AG09319 (cell line): Measurements from ENCODE around the gene ASH1L.

Source experiments
- DNase-seq: peaks from one replicate; pipeline ENCODE4 v3.0.0-alpha.2; 2010; ENCODE audit warnings: low read depth; ENCODE audit errors: extremely low read depth
- CTCF ChIP-seq: IDR thresholded peaks from 2 replicates; pipeline ENCODE4 v1.5.1; 2011; ENCODE audit warnings: low read depth, mild to moderate bottlenecking, inconsistent platforms, low read length, moderate library complexity

Gene ASH1L

DNA sequence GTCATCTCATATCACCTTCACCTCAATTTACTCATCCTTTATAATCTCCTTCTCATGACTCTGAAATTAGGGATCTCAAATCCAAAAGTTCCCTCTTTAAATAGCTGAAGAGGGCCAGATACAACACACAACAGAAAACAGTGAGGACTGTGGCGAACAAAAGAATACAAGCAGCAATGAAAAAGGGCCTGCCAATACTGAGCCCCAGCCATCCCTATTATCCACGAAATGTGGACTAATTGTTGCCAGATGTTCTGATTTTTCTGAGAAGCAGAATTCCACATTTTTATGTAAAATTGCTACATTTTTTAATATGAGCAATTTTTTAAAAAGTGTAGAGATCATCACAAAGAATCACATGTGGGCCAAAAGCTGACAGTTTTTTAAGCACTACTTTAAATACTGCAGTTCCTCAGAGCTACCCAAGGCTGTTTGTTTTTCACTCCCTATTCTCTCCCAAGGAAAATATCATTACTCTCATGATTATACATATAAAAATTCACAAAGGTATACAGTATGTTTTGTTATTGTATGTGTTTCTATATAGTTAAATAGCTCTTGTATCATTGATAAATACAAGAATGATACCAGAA is 90.0 kb downstream of the ASH1L start:
- DNase-seq: no peak
- no peak for TF ChIP-seq CTCF

- DNase-seq: no peak
- no peak for TF ChIP-seq CTCF
These were observed 90.7 kb downstream of the ASH1L start for GRCh38 chr1:155471891-155472290.

GRCh38 chr1:155471026-155471425 is 91.6 kb downstream of the ASH1L start:
- no peak for TF ChIP-seq CTCF
- DNase-seq: no peak

DNA sequence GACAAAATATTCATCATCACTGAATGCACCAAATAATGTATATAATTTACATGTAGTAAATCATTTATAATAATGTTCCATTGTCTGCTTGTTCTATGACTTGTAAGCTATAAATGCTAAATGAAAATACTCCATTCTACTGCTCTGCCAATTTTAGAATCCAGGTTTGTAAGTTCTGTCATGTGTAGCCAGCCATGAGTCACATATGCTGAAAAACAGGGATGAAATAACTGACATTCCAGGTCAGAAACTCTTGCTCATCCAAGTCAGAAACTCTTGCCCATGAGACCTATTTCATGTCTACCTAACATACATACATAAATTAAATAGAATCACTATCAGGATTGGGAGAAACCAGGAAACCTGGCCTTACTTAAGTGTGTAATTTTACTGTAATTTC is 95.6 kb downstream of the ASH1L start:
- no peak for TF ChIP-seq CTCF
- DNase-seq: no peak

DNA sequence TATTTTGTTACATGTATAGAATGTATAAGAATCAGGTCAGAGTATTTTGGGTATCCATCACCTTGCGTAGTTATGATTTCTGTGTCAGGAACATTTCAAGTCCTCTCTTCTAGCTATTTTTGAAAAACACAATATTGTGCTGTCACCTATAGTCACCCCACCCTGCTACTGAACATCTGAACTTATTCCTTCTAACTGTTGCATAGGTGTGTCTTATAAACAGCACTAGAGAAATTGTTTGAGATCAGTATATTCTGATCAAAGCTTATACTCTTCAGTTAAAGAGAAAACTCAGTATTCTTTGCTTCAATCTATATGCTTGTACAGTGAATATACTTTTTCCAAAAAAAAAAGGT is 96.0 kb downstream of the ASH1L start:
- no peak for DNase-seq
- TF ChIP-seq CTCF: no peak

- peak; percentile 23 for DNase-seq
- TF ChIP-seq CTCF: no peak
These were observed 98.5 kb downstream of the ASH1L start for GRCh38 chr1:155463865-155464650.

DNA sequence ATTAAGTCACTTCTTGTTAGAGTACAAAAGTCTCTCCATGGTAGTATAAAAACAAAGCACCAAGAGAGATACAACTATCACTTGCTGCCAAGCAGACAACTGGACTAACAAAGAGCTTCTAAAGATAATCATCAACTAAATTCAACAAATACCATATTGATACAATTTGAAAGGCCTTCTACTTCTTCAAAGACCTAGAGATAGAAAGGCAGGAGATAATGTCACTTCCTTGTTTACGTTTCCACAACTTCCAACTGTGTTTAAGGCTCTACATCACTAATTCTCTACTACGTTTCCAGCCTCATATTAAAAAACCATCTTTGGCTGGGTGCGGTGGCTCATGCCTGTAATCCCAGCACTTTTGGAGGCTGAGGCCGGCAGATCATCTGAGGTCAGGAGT is 104.5 kb downstream of the ASH1L start:
- TF ChIP-seq CTCF: no peak

More for the DNA sequence above, 104.5 kb downstream of the ASH1L start:
- DNase-seq: no peak
